Measurements from ENCODE around the gene HECTD2. TPM values are rescaled to one million over a fixed set of nuclear protein-coding genes. Genes with fewer than 3 reads are reported as not detected.
"Not testable (repeated sequence)": the region's sequence is repeated elsewhere in the genome, so short reads cannot be mapped to it uniquely, and the experiment has no call there.

HECTD2 gene
- total RNA-seq, 1 experiment from 2014 or later, result 5.2 TPM

GRCh38 chr10:91521439-91521838 is 111.3 kb downstream of the HECTD2 start:
- no peak overlapping the region for H3K4me2 ChIP-seq
- no TSS peak for BruUV-seq (replicated peaks)
- H3F3A ChIP-seq (ENCODE audit: insufficient read depth, low read depth), result no peaks in the 10 kb centered on the region
- no peak overlapping the region for H3K27ac ChIP-seq
- peaks cover 8% of the 10 kb centered on the region for H3K4me1 ChIP-seq (replicated peaks; ENCODE audit: insufficient read depth)
- no peaks in the 10 kb centered on the region for H4K20me1 ChIP-seq (ENCODE audit: insufficient read depth)
- TF ChIP-seq EZH2 (IDR thresholded peaks at IDR 0.05; ENCODE audit: low read depth) (no peak), CTCF (conservative IDR thresholded peaks at IDR 0.05) (no peak)
- H2AFZ ChIP-seq, result no peak overlapping the region
- no peaks in the 10 kb centered on the region for H3K9me3 ChIP-seq (ENCODE audit: insufficient read depth, low read depth)
- CTCF ChIA-PET, result no interaction called here
- intact Hi-C loops (cut with micrococcal nuclease; ENCODE audit: unreplicated experiment), result no loop called here
- no peak overlapping the region for H3K4me3 ChIP-seq
- H3K79me2 ChIP-seq (ENCODE audit: low read depth), result no peaks in the 10 kb centered on the region
- no peaks in the 10 kb centered on the region for H3K36me3 ChIP-seq (ENCODE audit: low read depth)
- POLR2A ChIA-PET (ENCODE audit: unreplicated experiment), result no interaction called here
- no peaks in the 10 kb centered on the region for H3K27me3 ChIP-seq (ENCODE audit: insufficient read depth, low read depth)
- no peaks in the 10 kb centered on the region for H3K9me2 ChIP-seq (ENCODE audit: insufficient read depth)
- peak in 1 of 2 experiments; percentile 38 for DNase-seq

DNA sequence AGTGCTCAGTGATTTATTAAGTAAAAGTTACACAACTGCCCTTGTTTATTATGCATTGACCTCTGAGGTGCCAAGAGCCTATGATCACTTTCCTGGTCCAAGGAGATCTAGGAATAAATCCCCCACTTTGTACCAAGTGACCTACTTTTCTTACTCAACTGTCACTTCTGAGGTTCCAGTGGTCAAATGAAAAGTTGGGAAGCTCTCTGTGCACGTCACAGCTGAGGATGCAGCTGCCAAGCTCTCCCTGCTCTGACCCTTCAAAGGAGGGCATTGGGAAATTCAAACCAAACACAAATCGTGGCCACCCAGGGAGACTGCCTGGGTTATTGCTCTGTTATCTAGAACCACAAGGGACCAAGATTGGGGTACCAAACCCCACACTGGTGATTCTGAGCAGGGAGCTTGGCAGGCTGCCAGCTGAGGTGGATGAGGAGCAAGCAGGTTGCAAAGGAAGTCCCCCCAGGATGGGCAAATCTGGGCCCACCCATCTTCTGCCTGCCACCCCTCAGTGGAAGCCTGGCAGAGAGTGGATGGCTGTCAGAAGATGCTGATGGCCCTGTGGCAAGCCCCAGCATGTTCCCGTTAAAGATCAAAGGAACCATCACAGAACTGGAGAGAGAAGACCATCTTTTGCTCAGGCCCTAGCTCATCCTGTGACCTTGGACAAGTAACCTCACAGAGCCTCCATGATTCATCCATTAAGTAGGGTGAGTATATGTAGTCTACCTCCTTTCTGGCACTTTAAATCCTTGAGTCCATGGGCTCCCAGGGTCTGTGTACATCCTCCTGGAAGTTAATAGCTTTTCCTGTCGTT is 116.0 kb downstream of the HECTD2 start:
- Histone ChIP-seq H4K20me1 (ENCODE audit: insufficient read depth) (no peaks in the 10 kb centered on the region), H3K4me1 (replicated peaks; ENCODE audit: insufficient read depth) (peaks cover 8% of the 10 kb centered on the region), H3K4me2 (no peak overlapping the region), H3K9me2 (ENCODE audit: insufficient read depth) (no peaks in the 10 kb centered on the region), H3K4me3 (no peak overlapping the region), H3K27me3 (ENCODE audit: insufficient read depth, low read depth) (no peaks in the 10 kb centered on the region), H2AFZ (no peak overlapping the region), H3K27ac (no peak overlapping the region), H3K36me3 (ENCODE audit: low read depth) (no peaks in the 10 kb centered on the region), H3F3A (ENCODE audit: insufficient read depth, low read depth) (no peaks in the 10 kb centered on the region), H3K9me3 (ENCODE audit: insufficient read depth, low read depth) (no peaks in the 10 kb centered on the region), H3K79me2 (ENCODE audit: low read depth) (no peaks in the 10 kb centered on the region)
- intact Hi-C loops (cut with micrococcal nuclease; ENCODE audit: unreplicated experiment), result no loop called here
- no peak for DNase-seq
- POLR2A ChIA-PET (ENCODE audit: unreplicated experiment), result no interaction called here
- no TSS peak for BruUV-seq (replicated peaks)
- TF ChIP-seq EZH2 (IDR thresholded peaks at IDR 0.05; ENCODE audit: low read depth), result no peak
- CTCF ChIA-PET, result no interaction called here

DNA sequence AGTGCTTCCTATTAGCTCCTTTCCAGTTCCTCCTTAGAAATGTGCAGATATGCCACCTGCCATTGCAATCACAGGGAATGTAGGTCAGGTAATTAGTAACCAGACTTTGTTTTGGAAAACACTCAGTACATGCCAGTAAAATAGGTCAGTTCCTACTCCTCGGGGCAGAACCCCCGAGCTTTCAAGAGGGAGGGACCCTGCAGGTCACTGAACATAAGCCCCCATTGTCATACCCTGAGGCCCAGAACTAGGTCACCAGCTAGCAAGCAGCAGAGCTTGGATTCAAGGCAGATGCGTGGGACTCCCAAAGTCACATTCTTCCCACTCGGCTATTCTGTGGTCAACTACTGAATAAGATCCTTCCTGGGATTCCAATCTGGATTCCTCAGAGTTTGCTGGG is 117.9 kb downstream of the HECTD2 start:
- intact Hi-C loops (cut with micrococcal nuclease; ENCODE audit: unreplicated experiment), result no loop called here
- no peak overlapping the region for H3K4me3 ChIP-seq
- H3K27ac ChIP-seq, result no peak overlapping the region
- no peaks in the 10 kb centered on the region for H3K9me3 ChIP-seq (ENCODE audit: insufficient read depth, low read depth)
- no peak for DNase-seq
- TF ChIP-seq EZH2 (IDR thresholded peaks at IDR 0.05; ENCODE audit: low read depth) (no peak), CTCF (conservative IDR thresholded peaks at IDR 0.05) (no peak)
- BruUV-seq (replicated peaks), result no TSS peak
- no peak overlapping the region for H2AFZ ChIP-seq
- no peaks in the 10 kb centered on the region for H3K36me3 ChIP-seq (ENCODE audit: low read depth)
- no peaks in the 10 kb centered on the region for H3F3A ChIP-seq (ENCODE audit: insufficient read depth, low read depth)
- POLR2A ChIA-PET (ENCODE audit: unreplicated experiment), result no interaction called here
- CTCF ChIA-PET, result no interaction called here
- no peaks in the 10 kb centered on the region for H3K27me3 ChIP-seq (ENCODE audit: insufficient read depth, low read depth)
- no peaks in the 10 kb centered on the region for H3K79me2 ChIP-seq (ENCODE audit: low read depth)
- H3K9me2 ChIP-seq (ENCODE audit: insufficient read depth), result no peaks in the 10 kb centered on the region
- no peaks in the 10 kb centered on the region for H4K20me1 ChIP-seq (ENCODE audit: insufficient read depth)
- H3K4me2 ChIP-seq, result no peak overlapping the region
- H3K4me1 ChIP-seq (replicated peaks; ENCODE audit: insufficient read depth), result no peaks in the 10 kb centered on the region

DNA sequence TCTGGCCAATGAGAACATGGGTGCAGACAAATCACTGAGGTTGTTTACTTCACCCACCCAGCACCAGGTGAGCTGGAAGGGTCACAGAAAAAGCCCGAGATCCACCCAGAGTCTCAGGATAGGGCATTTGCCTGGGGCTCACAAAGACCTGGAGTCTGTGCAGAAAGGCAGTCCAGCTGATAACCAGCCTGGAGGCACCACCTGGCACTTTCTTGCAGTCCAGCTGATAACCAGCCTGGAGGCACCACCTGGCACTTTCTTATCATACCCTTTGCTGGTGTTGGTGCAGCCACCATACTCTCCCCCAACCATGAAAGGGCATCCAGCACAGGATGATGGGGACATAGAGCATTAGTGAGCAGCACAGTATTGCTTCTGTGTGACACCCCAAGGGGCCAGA is 118.6 kb downstream of the HECTD2 start:
- H3K27me3 ChIP-seq (ENCODE audit: insufficient read depth, low read depth), result no peaks in the 10 kb centered on the region
- CTCF ChIA-PET, result no interaction called here
- no peaks in the 10 kb centered on the region for H3F3A ChIP-seq (ENCODE audit: insufficient read depth, low read depth)
- no peak overlapping the region for H3K4me3 ChIP-seq
- DNase-seq, result no peak
- POLR2A ChIA-PET (ENCODE audit: unreplicated experiment), result no interaction called here
- H2AFZ ChIP-seq, result no peak overlapping the region
- no peaks in the 10 kb centered on the region for H3K4me1 ChIP-seq (replicated peaks; ENCODE audit: insufficient read depth)
- no peaks in the 10 kb centered on the region for H3K79me2 ChIP-seq (ENCODE audit: low read depth)
- no peak overlapping the region for H3K4me2 ChIP-seq
- H4K20me1 ChIP-seq (ENCODE audit: insufficient read depth), result no peaks in the 10 kb centered on the region
- TF ChIP-seq EZH2 (IDR thresholded peaks at IDR 0.05; ENCODE audit: low read depth) (no peak), CTCF (conservative IDR thresholded peaks at IDR 0.05) (no peak)
- no TSS peak for BruUV-seq (replicated peaks)
- intact Hi-C loops (cut with micrococcal nuclease; ENCODE audit: unreplicated experiment), result no loop called here
- no peaks in the 10 kb centered on the region for H3K9me3 ChIP-seq (ENCODE audit: insufficient read depth, low read depth)
- no peak overlapping the region for H3K27ac ChIP-seq
- no peaks in the 10 kb centered on the region for H3K9me2 ChIP-seq (ENCODE audit: insufficient read depth)
- no peaks in the 10 kb centered on the region for H3K36me3 ChIP-seq (ENCODE audit: low read depth)

- H3K4me2 ChIP-seq; BruUV-seq (replicated peaks); H3K36me3 ChIP-seq (ENCODE audit: low read depth); H3K4me1 ChIP-seq (replicated peaks; ENCODE audit: insufficient read depth); H3K4me3 ChIP-seq; H3K9me2 ChIP-seq (ENCODE audit: insufficient read depth); H3K27ac ChIP-seq; H3F3A ChIP-seq (ENCODE audit: insufficient read depth, low read depth); H2AFZ ChIP-seq; H3K9me3 ChIP-seq (ENCODE audit: insufficient read depth, low read depth); DNase-seq; H3K79me2 ChIP-seq (ENCODE audit: low read depth); intact Hi-C loops (cut with micrococcal nuclease; ENCODE audit: unreplicated experiment); H3K27me3 ChIP-seq (ENCODE audit: insufficient read depth, low read depth); POLR2A ChIA-PET (ENCODE audit: unreplicated experiment); H4K20me1 ChIP-seq (ENCODE audit: insufficient read depth); CTCF ChIA-PET: not testable (repeated sequence)
Observed at GRCh38 chr10:91534789-91535188, 124.6 kb downstream of the HECTD2 start.
